ENCODE data around the gene DAAM2.

DAAM2 gene

DNA sequence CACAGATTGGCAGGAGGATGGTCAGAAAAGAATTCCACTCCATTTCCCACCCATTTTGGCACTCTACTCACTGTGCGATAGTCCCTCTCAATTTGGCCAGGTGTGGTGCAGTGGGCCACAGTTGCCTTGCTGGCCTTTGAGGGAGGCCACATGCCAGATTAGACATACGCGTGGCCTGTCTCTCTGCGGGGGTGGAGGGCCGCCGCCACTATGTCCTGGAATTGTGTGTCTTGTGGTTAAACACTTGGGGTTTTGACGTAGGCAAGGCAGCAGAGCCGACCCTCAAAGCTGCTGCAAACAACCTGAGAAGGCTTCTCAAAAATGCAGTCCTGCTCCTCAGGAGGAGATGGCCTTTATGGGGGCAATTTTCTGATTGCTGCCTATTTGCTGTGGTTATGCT, 4.9 kb upstream of the DAAM2 start:
- H3K27ac ChIP-seq, result no peak overlapping the region
- TF ChIP-seq, protein P1, sequence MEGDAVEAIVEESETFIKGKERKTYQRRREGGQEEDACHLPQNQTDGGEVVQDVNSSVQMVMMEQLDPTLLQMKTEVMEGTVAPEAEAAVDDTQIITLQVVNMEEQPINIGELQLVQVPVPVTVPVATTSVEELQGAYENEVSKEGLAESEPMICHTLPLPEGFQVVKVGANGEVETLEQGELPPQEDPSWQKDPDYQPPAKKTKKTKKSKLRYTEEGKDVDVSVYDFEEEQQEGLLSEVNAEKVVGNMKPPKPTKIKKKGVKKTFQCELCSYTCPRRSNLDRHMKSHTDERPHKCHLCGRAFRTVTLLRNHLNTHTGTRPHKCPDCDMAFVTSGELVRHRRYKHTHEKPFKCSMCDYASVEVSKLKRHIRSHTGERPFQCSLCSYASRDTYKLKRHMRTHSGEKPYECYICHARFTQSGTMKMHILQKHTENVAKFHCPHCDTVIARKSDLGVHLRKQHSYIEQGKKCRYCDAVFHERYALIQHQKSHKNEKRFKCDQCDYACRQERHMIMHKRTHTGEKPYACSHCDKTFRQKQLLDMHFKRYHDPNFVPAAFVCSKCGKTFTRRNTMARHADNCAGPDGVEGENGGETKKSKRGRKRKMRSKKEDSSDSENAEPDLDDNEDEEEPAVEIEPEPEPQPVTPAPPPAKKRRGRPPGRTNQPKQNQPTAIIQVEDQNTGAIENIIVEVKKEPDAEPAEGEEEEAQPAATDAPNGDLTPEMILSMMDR (conservative IDR thresholded peaks at IDR 0.05), result no peak
- no peak for TF ChIP-seq ZFX (IDR thresholded peaks at IDR 0.05)

- no peak for TF ChIP-seq ZFX (IDR thresholded peaks at IDR 0.05)
- TF ChIP-seq, protein P1 (conservative IDR thresholded peaks at IDR 0.05), result no peak
- H3K27ac ChIP-seq, result no peak overlapping the region
These were observed 1.4 kb upstream of the DAAM2 start for GRCh38 chr6:39790772-39791171.

- no peak overlapping the region for H3K27ac ChIP-seq
- TF ChIP-seq ZFX (IDR thresholded peaks at IDR 0.05), result no peak
- TF ChIP-seq, protein P1 (conservative IDR thresholded peaks at IDR 0.05), result peak; percentile 9; the same call in 1 of the 2 replicates
These were observed 865 bp upstream of the DAAM2 start for GRCh38 chr6:39791311-39791710.

- TF ChIP-seq ZFX (IDR thresholded peaks at IDR 0.05), result no peak
- TF ChIP-seq, protein P1 (conservative IDR thresholded peaks at IDR 0.05), result no peak
- H3K27ac ChIP-seq, result peak overlapping the region; percentile 30
These were observed 619 bp downstream of the DAAM2 start for GRCh38 chr6:39792540-39793450.

DNA sequence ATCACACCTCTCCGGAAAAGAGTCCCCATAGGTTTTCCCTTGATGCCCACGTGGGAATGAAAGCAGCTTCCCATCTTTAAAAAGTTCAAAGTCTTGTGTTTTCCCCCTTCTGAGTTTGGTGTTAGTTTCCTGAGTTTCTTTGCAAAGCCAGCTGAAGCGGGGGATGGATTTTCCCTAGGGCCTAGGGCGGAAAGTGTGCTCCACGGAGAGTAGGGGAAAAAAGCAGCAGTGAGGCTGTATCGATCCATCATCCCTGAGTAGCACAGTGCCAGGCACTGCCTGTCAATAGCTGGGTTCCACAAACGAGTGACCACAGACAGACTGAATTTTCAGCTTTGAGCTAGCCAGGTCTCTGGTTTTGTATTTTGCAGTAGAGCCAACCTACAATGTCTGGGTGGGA, 1.3 kb downstream of the DAAM2 start:
- no peak for TF ChIP-seq ZFX (IDR thresholded peaks at IDR 0.05)
- TF ChIP-seq, protein P1 (conservative IDR thresholded peaks at IDR 0.05), result no peak
- H3K27ac ChIP-seq, result no peak overlapping the region

DNA sequence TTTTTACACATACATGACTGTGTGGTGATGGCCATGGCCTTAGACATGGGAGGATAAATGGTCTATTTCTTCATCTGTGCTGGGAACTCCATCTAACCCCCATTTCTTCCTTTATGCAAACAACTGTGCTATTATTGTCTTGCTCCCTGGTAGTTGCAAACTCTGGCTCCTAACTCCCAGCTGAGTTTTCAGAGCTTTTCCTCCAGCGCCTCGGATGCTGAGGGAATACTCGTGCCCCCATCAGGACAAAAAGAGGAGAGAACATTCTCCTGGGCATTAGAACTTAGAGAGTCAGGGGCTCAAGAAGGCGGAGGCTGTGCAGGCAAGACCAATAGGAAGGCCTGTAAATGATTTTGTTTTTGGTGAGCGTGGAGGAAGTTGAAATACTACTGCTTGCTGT, 2.1 kb downstream of the DAAM2 start:
- no peak overlapping the region for H3K27ac ChIP-seq
- TF ChIP-seq ZFX (IDR thresholded peaks at IDR 0.05), result no peak
- TF ChIP-seq, protein P1 (conservative IDR thresholded peaks at IDR 0.05), result no peak

DNA sequence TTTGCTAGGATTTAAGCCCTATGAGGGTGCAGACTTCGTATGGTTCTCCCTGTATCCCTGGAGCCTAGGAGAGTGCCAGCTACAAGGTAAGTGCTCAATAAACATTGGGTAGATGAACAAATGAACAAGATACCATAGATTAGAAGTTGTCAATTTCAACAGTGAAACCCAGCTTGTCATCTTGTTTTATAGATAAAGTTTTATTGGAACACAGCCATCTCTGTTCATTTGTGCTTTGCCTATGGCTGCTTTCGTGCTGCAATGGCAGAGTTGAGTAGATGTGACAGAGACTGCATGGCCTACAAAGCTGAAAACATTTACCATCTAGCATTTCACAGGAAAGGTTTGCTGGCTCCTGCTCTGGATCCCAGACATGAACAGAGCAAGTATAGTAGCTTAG, 5.6 kb downstream of the DAAM2 start:
- TF ChIP-seq, protein P1 (conservative IDR thresholded peaks at IDR 0.05), result no peak
- TF ChIP-seq ZFX (IDR thresholded peaks at IDR 0.05), result no peak

More for the DNA sequence above, 5.6 kb downstream of the DAAM2 start:
- H3K27ac ChIP-seq, result no peak overlapping the region

Measured in C4-2B (cell line).